ENCODE measurements around the gene C17orf75.
"Not testable (repeated sequence)": the region's sequence is repeated elsewhere in the genome, so short reads cannot be mapped to it uniquely, and the experiment has no call there.

Gene C17orf75, protein sequence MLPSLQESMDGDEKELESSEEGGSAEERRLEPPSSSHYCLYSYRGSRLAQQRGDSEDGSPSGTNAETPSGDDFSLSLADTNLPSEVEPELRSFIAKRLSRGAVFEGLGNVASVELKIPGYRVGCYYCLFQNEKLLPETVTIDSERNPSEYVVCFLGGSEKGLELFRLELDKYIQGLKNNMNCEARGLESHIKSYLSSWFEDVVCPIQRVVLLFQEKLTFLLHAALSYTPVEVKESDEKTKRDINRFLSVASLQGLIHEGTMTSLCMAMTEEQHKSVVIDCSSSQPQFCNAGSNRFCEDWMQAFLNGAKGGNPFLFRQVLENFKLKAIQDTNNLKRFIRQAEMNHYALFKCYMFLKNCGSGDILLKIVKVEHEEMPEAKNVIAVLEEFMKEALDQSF

DNA sequence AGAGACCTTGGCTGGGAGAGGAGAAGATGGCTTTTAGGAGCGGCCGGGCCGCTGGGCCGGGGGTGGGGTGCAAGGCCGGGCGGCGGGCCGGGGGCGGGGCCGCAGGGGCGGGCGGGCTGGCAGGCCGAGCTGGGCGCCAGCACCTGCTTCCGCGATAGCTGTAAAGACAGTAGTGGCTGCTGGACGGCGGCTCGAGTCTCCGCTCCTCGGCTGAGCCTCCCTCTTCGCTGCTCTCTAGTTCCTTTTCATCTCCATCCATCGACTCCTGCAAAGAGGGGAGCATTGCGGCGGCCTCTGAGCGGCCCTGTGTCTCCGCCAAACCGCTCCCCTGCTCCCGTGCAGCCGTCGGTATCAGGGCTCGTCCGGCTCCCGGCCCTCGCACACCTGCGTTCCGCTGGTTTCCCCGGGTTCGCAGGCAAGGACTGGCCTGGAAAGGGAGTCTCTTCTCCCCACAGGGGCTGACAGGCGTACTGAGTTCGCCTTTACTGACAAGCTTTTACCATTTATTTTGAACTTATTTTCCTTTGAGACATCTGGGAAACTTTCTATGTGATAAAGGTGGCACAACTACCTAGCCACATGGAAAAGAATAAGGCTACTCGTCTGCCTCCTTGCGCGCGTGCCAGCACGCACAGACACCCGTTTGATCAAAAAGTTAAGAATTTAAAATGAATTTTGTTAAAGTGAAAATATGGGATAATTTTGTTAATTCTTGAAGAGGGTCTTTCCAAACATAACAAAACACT, at the start of gene C17orf75:
TSS of gene C17orf75 (minus strand) at position 317 of the 746 bp plus-strand sequence. CDS start at position 283, 34 bp downstream.
- DNase-seq: peak; percentile 88

- DNase-seq: no peak
Observed at GRCh38 chr17:32388613-32389459, 46.9 kb upstream of the C17orf75 start.

- not testable (repeated sequence) for DNase-seq
Observed at GRCh38 chr17:32388128-32388527, 46.2 kb upstream of the C17orf75 start.

DNA sequence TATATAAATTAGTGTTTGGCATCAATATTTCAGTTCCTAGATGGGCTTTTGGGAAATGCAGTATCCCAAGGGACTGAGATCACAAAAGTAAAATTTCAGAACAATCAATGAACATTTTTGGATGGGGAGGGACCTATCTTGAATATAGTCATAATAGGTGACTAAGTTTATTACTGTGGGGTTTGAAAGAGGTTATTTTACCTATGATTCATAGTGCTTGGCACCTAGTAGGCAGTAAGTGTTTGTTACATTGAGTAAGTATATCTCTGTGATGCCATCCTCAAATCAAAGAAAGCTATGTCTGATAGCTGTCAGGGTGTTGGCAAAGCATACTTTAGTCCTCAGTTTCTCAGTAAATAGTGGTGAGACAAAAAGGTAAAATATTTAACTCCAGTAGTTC, 44.9 kb upstream of the C17orf75 start:
- DNase-seq: no peak

- DNase-seq: no peak
Observed at GRCh38 chr17:32385971-32386370, 44.0 kb upstream of the C17orf75 start.

DNA sequence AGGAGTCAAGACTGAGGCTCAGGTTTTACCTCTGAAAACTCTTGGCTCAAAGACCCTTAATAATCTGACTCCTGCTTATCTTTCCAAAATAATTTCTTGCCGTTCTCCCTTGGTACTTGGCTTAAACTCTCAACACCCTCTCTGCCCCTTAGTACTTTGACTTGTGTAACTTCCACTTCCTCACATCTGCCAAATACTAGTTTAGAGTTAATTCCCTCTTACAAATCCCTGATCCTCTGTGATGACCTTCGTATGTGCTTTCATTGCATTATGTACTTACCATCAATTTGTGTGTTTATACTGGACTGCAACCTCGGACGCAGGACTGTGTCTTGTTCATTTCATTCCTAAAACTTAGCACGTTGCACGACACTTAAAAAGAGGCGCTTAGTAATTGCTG, 43.1 kb upstream of the C17orf75 start:
- no peak for DNase-seq

GRCh38 chr17:32383926-32384434, 42.0 kb upstream of the C17orf75 start:
- DNase-seq: no peak

DNA sequence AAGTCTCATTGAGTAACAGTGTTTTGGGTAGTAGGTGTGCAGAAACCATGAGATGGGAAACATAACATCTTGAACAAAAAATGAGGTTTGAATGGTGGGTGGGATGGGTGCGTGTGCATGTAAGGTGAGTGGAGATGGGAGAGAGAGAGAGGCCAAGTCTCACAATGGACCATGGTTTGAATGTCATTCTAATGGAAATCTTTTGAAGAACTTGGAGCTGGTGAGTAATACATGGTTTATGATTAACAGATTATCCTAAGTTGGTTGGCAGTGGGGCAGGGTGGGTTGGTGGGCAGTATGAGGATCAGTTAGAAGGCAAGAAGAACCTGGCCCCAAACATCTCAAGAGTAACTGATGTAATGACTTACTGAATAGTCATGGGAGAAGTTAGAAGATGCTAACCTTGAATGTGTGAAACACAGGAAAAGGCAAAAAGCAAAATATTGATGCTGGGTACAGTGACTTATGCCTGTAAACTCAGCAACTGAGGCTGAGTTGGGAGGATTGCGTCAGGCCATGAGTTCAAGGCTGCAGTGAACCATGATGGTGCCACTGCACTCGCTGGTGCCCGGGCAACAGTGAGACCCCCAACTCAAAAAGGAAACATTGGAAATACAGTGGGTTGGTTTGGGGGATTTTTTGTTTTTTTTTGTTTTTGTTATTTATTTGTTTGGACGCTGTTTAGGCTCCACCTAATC, 40.7 kb upstream of the C17orf75 start:
- no peak for DNase-seq

DNA sequence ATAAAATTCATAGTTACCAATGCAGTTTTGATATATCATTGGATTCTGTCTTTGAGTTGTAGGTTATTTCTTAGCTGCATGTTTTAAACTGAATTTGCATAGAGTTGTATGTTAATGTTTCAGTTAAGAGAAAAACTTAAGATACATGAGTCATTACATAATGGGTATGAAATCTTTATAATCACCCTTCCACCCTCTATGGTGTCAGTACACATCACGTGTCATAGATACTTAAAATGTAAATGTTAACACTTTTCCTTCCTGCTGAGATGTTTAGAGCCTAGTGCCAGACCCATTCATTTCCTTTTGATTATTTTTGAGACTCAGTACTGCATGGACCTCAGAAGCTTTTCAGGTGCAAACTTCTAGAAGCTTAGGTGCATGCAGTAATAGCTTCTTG, 28.5 kb upstream of the C17orf75 start:
- no peak for DNase-seq

GRCh38 chr17:32361270-32361669, 19.3 kb upstream of the C17orf75 start:
- DNase-seq: no peak

DNA sequence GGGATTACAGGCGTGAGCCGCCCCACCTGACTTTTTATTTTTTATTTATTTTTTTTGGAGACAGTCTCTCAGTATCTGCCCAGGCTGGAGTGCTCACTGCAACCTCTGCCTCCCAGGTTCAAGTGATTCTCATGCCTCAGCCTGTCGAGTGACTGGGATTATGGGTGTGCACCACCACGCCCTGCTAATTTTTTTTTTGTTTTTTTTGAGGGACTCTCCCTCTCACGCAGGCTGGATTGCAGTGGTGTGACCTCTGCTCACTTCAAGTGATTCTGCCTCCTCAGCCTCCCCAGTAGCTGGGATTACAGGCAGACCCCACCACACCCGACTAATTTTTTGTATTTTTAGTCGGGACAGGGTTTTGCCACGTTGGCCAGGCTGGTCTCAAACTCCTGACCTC, 15.6 kb upstream of the C17orf75 start:
- no peak for DNase-seq

DNA sequence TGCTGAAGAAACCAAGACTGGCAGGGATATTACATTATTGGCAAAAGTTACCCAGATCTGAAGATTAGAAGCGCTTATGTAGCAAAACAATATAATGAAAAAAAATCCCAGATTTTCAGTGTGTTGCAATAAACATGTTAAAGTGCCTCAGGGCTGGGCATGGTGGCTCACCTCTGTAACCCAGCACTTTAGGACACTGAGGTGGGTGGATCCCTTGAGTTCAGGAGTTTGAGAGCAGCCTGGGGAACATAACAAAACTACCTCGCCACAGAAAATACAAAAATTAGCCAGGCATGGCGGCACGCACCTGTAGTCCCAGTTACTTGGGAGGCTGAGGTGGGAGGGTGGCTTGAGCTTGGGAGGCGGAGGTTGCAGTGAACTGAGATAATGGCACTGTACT, 14.8 kb upstream of the C17orf75 start:
- no peak for DNase-seq

GRCh38 chr17:32356378-32356743, 14.4 kb upstream of the C17orf75 start:
- no peak for DNase-seq

DNA sequence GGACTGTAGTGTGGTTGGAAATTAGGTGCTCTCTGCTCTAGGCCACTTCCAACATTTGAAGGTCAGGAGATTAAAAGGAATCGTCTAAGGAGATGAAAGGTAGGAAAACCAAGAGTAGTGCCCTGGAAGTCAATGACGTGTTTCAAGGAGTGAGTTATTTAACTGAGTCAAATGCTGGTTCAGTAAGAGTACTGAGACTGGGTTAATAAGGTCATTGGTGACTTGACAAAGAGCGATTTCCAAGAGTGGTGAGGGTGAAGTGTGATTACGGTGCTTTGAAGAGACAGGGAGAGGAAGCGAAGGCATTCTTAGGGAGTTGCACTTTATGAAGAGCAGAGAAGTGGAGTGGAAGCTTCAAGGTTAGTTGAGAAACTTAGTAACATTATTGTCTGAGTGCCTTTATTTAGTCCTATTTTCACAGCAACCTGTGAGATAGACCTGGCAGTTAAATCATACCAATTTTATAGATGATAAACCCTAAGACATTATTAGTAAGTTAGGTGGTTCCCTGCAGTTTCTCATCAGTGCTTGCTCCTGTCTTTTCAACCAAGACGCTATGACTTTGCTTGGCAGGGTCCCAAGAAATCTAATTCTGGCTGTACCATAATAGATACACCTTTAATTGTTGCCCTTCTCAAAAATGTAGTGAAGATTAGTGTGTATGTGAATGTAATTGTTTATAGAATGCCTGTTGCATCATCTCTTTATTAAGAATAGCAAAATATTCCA, 13.8 kb upstream of the C17orf75 start:
- DNase-seq: no peak

- DNase-seq: not testable (repeated sequence)
Observed at GRCh38 chr17:32352734-32353133, 10.8 kb upstream of the C17orf75 start.

GRCh38 chr17:32350666-32351418, 8.9 kb upstream of the C17orf75 start:
- DNase-seq: peak; percentile 87

GRCh38 chr17:32349854-32350665, 8.1 kb upstream of the C17orf75 start, which contains the start of gene ZNF207:
TSS of gene ZNF207 (plus strand) at chr17:32350157. CDS start at chr17:32350286, 129 bp downstream.
- peak; percentile 97 for DNase-seq

- peak; percentile 80 for DNase-seq
Observed at GRCh38 chr17:32349503-32349853, 7.5 kb upstream of the C17orf75 start.

DNA sequence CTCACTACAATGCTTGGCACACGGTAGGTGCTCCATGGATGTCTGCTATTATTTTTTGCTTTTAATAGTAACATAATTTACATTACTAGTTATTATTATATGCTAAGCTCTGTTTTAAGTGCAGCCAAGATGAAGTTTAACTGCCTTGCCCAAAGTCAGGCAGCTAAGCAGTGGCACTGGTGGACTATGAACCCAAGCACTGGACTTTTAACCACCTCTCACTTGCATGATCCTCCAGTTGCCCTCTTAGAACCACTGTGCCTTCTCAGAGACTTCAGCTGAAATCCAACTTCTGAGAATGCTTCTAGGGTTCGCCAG, 6.5 kb upstream of the C17orf75 start:
- DNase-seq: peak; percentile 85

DNA sequence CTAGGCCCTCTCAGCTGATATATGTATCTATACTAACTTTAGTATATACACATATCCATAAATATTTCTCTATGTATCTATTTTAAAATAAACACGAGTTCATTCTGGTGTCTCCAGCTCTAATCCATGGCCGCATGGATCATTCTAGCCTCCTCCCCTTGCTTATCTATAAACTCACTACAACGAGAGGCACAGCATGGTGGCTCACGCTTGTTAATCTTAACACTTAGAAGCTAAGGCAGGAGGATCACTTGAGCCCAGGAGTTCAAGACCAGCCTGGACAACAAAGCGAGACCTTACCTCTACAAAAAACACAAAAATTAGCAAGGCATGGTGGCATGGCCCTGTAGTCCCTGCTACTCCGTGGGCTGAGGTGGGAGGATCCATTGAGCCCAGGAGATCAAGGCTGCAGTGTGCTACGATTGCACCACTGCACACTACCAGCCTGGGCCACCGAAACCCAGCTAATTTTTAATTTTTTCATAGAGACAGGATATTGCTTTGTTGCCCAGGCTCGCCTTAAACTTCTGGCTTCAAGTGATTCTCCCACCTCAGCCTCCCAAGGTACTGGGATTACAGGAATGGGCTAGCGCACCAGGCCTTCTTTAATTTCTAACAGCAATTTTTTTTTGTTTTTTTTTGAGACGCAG, 4.1 kb upstream of the C17orf75 start:
- no peak for DNase-seq

All from OCI-M1 (cell line).